Fibroblast of lung (primary cell): ENCODE results near the gene LRRC10B. TPM values are rescaled to one million over a fixed set of nuclear protein-coding genes. Genes with fewer than 3 reads are reported as not detected.

Source experiments
- DNase-seq, 2 donors: peaks; one replicate each; pipeline versions ENCODE4 v3.0.0 to v3.0.0-alpha.2; 2010; ENCODE audit warnings: low read depth in 2 of 2
- H2AFZ ChIP-seq: 2 replicates; pipeline ENCODE4 v1.5.1; 2012; ENCODE audit warnings: low read length, control low read depth, inconsistent platforms
- H3K27ac ChIP-seq: 2 replicates; pipeline ENCODE4 v1.5.1; 2011; ENCODE audit warnings: low read length, control low read depth; ENCODE audit not compliant: insufficient read depth
- H3K27me3 ChIP-seq: 2 replicates; pipeline ENCODE4 v1.5.1; 2011; ENCODE audit warnings: mild to moderate bottlenecking, low read length; ENCODE audit not compliant: control insufficient read depth, insufficient read depth
- H3K36me3 ChIP-seq: 2 replicates; pipeline ENCODE4 v1.5.1; 2011; ENCODE audit warnings: low read length; ENCODE audit not compliant: control insufficient read depth, insufficient read depth
- H3K4me1 ChIP-seq: 2 replicates; pipeline ENCODE4 v1.5.1; 2011; ENCODE audit warnings: low read length; ENCODE audit not compliant: control insufficient read depth, insufficient read depth; ENCODE audit errors: extremely low read depth
- H3K4me2 ChIP-seq: 2 replicates; pipeline ENCODE4 v1.5.1; 2011; ENCODE audit warnings: low read length, control low read depth; ENCODE audit not compliant: insufficient read depth; ENCODE audit errors: extremely low read depth
- H3K4me3 ChIP-seq, 4 experiments: fragments of 200-600 bp in 1 of 4; sonication (generic) in 1 of 4; replicated peaks in 1 of 4; 2 replicates each; pipeline ENCODE4 v1.5.1; 2011 to 2016; ENCODE audit warnings: low read length in 4 of 4, low read depth in 3 of 4, mild to moderate bottlenecking in 3 of 4, control low read depth in 2 of 4, inconsistent platforms in 1 of 4, mixed read lengths in 1 of 4; ENCODE audit not compliant: insufficient read depth in 1 of 4; ENCODE audit errors: control extremely low read depth in 1 of 4
- H3K79me2 ChIP-seq: 2 replicates; pipeline ENCODE4 v1.5.1; 2012; ENCODE audit warnings: mild to moderate bottlenecking, low read length, inconsistent platforms; ENCODE audit not compliant: control insufficient read depth, insufficient read depth
- H3K9ac ChIP-seq: 2 replicates; pipeline ENCODE4 v1.5.1; 2011; ENCODE audit warnings: mild to moderate bottlenecking, low read length, control low read depth; ENCODE audit not compliant: insufficient read depth
- H3K9me3 ChIP-seq: 2 replicates; pipeline ENCODE4 v1.5.1; 2012; ENCODE audit warnings: low read depth, low read length; ENCODE audit not compliant: control insufficient read depth, insufficient read depth
- H4K20me1 ChIP-seq: 2 replicates; pipeline ENCODE4 v1.5.1; 2011; ENCODE audit warnings: low read length; ENCODE audit not compliant: control insufficient read depth, insufficient read depth; ENCODE audit errors: extremely low read depth
- CTCF ChIP-seq, 2 donors: IDR thresholded peaks in 1 of 2; conservative IDR thresholded peaks in 1 of 2; 1 replicate in 1 of 2; 2 replicates in 1 of 2; pipeline ENCODE4 v1.5.1; 2011 to 2012; ENCODE audit warnings: low read length in 2 of 2, control low read depth in 1 of 2, inconsistent platforms in 1 of 2, low read depth in 1 of 2, mild to moderate bottlenecking in 1 of 2
- EZH2 ChIP-seq: IDR thresholded peaks from 2 replicates; pipeline ENCODE4 v1.5.1; 2012; ENCODE audit warnings: low read length, control low read depth, mild to moderate bottlenecking; ENCODE audit errors: missing control alignments
- polyA plus RNA-seq, 2 donors: library from polyadenylated mRNA; depleted of rRNA in 1 of 2; stranded (reverse) in 1 of 2; unstranded in 1 of 2; fragments of >200 nt; gene quantifications; 2 replicates each; pipeline ENCODE4 v1.2.1, GENCODE V29; 2011 to 2012; ENCODE audit warnings: missing spikeins in 1 of 2
- total RNA-seq: library from RNA; depleted of rRNA; stranded (reverse); fragments of >200 nt; gene quantifications from 2 replicates; pipeline ENCODE4 v1.2.1, GENCODE V29; 2014

LRRC10B gene
- total and polyA plus RNA-seq, 2 donors (not counting 1 experiment from before 2014, with no cell fraction given): 0.17 TPM; not detected in 1

GRCh38 chr11:61516675-61517572 is 8.4 kb downstream of the LRRC10B start:
- Histone ChIP-seq H2AFZ (no peak overlapping the region), H3K4me3 (no peak overlapping the region), H3K4me2 (peak overlapping the region; percentile 25), H3K9me3 (no peaks in the 10 kb centered on the region), H3K27ac (no peak overlapping the region), H4K20me1 (no peaks in the 10 kb centered on the region), H3K9ac (no peak overlapping the region), H3K79me2 (no peaks in the 10 kb centered on the region), H3K4me1 (no peaks in the 10 kb centered on the region), H3K27me3 (peaks cover 3% of the 10 kb centered on the region), H3K36me3 (no peaks in the 10 kb centered on the region)
- TF ChIP-seq EZH2 (no peak), CTCF (conservative IDR thresholded peaks at IDR 0.05 in 1 of 2, IDR thresholded peaks at IDR 0.05 in 1 of 2; ENCODE audit: low read depth in 1 of 2, low read length in 2 of 2) (peak; percentile 95 to 99)
- peak; percentile 14 to 25 for DNase-seq

GRCh38 chr11:61518032-61518795 is 9.7 kb downstream of the LRRC10B start:
- TF ChIP-seq EZH2 (no peak), CTCF (conservative IDR thresholded peaks at IDR 0.05 in 1 of 2, IDR thresholded peaks at IDR 0.05 in 1 of 2; ENCODE audit: low read depth in 1 of 2, low read length in 2 of 2) (no peak)
- H3K36me3 ChIP-seq: no peaks in the 10 kb centered on the region
- H3K9ac ChIP-seq: no peak overlapping the region
- DNase-seq: no peak
- no peak overlapping the region for H2AFZ ChIP-seq
- no peaks in the 10 kb centered on the region for H3K4me1 ChIP-seq
- H3K79me2 ChIP-seq: no peaks in the 10 kb centered on the region
- H3K9me3 ChIP-seq: no peaks in the 10 kb centered on the region
- no peaks in the 10 kb centered on the region for H4K20me1 ChIP-seq
- no peak overlapping the region for H3K4me2 ChIP-seq
- no peak overlapping the region for H3K27ac ChIP-seq
- H3K4me3 ChIP-seq: no peak overlapping the region
- H3K27me3 ChIP-seq: peaks cover 3% of the 10 kb centered on the region

- Histone ChIP-seq H4K20me1 (no peaks in the 10 kb centered on the region), H3K36me3 (no peaks in the 10 kb centered on the region), H3K27ac (no peak overlapping the region), H3K27me3 (peaks cover 3% of the 10 kb centered on the region), H3K9me3 (no peaks in the 10 kb centered on the region), H3K9ac (no peak overlapping the region), H3K4me1 (no peaks in the 10 kb centered on the region), H3K4me2 (no peak overlapping the region), H3K4me3 (no peak overlapping the region), H3K79me2 (no peaks in the 10 kb centered on the region), H2AFZ (no peak overlapping the region)
- no peak for DNase-seq
- TF ChIP-seq EZH2 (no peak), CTCF (conservative IDR thresholded peaks at IDR 0.05 in 1 of 2, IDR thresholded peaks at IDR 0.05 in 1 of 2; ENCODE audit: low read depth in 1 of 2, low read length in 2 of 2) (no peak)
These were observed 14.3 kb downstream of the LRRC10B start for GRCh38 chr11:61522881-61523280.
